Right forelimb (tissue), 1 donor: Measurements from ENCODE around the gene SERPINA3.

ENCODE experiments used
- DNase-seq: peaks from one replicate; pipeline ENCODE4 v3.0.0-alpha.2; 2018

SERPINA3 gene

GRCh38 chr14:94614802-94615201 lies 2.6 kb downstream of the SERPINA3 start:
- DNase-seq, result no peak

- no peak for DNase-seq
These were observed 3.1 kb downstream of the SERPINA3 start for GRCh38 chr14:94615254-94615653.

DNA sequence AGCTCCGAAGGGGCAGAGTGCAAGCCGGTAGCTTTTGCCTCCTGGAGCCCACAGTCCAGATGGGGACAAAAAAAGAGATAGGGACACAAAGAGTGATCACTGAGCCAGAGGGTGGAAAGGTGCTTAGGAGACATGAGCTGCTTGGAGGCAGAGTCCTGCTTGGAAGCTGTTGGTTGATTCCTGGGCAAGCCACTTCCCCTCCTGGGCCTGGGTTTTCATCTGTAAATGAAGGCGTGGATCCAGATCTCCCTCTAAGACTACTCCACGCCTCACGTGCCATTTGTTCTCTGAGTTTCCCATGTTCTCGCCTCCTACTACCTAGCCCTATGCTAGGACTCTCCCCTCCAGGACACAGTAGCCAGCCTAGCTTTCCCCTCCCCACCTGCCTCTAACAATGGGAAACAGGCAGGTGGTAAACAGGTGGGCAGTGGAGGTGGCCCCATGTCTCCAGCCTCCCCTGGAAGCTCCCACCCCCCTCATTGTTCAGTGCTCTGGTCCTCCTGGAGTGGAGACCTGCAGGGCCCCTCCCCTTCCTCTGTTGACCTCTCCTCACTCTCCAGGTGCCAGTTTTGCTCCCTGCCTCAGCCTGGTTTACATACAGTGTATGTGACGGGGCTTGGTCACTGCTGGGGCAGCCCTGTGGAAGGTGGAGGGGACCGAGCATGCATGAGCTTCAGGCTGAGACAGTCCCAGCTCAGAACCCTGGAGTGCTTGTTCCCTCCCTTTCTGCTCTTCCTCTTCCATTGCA lies 3.8 kb downstream of the SERPINA3 start:
- no peak for DNase-seq

GRCh38 chr14:94617366-94617941 lies 5.3 kb downstream of the SERPINA3 start:
- no peak for DNase-seq

- DNase-seq, result no peak
These were observed 6.0 kb downstream of the SERPINA3 start for GRCh38 chr14:94617988-94618822.

DNA sequence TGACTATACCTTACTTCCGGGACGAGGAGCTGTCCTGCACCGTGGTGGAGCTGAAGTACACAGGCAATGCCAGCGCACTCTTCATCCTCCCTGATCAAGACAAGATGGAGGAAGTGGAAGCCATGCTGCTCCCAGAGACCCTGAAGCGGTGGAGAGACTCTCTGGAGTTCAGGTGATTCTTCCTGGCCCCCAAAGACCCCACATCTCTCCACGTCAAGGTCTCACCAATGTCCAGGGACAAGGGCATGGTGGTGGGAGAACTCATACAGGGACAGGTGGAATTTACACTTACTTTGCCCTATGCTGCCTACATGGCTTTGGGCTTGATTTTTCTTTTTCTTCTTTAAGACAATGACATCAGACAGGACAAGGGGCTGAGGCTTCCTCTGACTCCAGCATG lies 7.1 kb downstream of the SERPINA3 start:
- DNase-seq, result no peak

DNA sequence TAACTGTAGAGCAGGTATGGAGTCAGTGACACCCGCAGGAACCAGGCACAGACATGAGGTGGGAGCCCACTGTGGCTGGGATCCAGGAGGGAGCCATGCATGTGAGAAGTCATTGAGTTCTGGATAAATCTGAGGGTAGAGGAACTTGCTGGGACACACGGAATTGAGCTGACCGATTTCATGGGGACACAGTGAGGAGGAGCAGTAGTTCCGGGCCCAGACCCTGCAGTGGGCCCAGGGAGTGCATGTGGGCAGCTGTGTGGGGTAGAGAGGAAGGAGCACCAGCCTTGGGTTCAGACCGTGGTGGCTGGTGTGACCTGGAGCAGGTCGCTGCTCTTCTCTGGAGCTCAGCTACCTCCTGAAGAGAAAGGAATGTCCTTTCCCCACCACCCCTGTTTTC lies 8.4 kb downstream of the SERPINA3 start:
- no peak for DNase-seq

DNA sequence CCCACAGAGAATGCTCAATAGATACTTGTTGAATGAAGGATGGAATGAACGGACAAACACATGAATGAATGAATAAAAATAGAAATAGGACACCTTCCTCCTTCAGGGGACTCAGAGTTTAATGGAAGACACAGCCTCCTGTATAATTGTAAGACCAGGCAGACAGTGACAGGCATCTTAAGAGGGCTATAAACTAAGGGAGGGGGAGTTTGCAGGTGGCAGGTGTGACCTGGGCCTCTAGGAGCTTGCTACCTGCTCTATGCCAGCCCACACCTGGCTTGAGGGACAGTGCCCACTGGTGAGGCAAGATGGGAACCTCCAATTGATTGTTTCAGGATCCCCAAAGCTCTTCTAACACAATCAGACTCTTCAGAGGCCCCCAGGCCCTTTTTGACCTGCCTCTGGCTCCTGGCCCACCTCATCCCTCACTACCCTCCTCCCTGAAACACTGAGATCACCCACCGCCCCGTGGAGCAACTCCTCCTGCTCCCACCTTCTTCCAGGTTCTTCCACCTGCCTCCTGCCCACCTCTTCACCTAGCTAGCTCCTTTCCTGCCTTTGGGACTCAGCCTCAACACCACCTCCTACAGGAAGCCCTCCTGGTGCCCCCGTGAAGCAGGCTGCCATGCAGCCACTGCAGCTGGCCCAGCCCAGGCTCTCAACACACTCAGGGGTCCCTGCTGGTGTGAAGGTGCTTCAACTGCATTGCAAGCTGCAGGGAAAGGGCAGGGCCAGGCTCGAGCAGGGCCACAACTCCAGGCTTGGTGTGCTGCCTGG lies 9.4 kb downstream of the SERPINA3 start:
- no peak for DNase-seq

GRCh38 chr14:94622653-94623421 lies 10.6 kb downstream of the SERPINA3 start:
- no peak for DNase-seq

DNA sequence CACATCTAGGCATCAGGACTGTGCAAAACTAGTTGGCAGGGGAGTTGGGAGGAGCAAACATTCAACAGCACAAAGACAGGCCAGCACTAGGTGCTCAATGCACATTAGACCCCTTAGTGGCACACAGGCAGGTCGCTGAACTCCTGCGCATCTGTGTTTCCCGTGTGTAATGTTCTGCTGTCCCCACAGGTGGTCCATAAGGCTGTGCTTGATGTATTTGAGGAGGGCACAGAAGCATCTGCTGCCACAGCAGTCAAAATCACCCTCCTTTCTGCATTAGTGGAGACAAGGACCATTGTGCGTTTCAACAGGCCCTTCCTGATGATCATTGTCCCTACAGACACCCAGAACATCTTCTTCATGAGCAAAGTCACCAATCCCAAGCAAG lies 11.2 kb downstream of the SERPINA3 start:
- DNase-seq, result no peak

- DNase-seq, result no peak
These were observed 11.8 kb downstream of the SERPINA3 start for GRCh38 chr14:94623856-94624499.

DNA sequence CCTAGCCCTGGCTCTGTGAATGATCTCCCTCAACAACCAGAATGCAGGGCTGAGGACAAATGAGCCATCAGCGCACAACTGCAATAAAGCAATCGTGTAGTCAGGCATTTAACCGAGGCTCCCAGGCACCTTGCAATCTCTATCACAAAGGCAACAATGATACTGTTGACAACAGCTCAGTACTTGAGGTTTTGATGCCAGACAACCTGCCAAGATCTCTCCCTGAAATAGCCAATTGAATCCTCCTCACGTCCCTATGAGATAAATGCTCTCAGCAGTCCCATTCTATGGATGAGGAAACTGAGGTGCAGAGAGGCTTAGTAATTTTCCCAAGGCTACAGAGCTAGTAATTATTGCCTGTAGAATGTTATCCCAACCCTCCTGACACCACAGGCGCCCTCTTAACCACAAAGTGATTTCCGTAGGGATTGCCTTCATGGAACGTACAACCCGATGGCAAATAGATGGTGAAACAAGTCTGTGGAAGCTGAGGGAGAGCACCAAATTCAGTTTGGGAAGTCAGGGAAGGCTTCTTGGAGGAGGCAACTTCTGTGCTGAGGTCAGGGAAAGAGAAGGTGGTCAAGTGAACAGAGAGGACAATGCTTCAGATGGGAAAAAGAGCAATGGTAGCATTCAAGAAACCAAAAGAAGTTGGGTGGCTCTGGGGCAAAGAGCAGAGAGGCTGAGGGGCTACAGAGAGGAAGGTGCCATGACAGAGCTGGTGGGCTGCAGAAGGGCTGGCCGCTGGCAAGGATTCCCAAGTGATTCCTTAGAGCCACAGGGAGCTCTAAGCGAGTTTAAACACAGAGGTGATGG lies 12.6 kb downstream of the SERPINA3 start:
- DNase-seq, result no peak

- no peak for DNase-seq
These were observed 13.1 kb downstream of the SERPINA3 start for GRCh38 chr14:94625353-94625635.

DNA sequence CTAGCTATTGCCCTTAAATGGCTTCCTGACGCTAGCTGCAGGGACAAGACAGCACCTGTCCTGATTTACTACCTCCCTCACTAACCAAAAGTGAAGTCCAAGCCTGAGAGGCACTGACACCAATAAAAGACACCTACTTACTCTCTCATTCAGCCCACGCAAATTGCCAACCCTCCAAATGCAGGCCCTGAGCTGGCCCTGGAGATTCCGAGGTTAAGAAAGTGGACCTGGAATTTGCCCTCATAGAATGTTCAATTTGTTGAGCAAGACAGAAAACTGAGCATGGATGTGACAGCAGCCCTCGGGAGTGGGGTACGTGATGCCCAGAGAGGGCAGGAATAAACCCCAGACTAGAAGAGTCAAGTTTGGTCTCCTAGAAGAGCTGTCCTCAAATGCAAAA lies 16.4 kb downstream of the SERPINA3 start:
- no peak for DNase-seq

GRCh38 chr14:94630396-94630795 lies 18.2 kb downstream of the SERPINA3 start:
- no peak for DNase-seq

DNA sequence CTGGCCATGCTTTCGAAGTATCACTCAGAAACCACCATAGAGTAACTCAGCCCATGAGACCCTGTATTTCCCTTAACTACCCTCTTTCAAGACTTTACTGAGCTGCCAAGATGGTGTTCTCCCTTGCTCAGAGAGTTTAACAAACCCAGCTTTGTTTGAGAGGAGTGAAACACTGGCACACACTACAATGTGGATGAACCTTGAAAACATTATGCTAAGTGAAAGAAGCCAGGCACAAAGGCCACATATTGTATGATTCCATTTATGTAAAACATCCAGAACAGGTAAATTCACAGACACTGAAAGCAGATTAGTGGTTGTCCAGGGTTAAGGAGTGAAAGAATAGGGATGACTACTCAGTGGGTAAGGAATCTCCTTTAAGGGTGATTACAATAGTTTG lies 18.9 kb downstream of the SERPINA3 start:
- DNase-seq, result no peak

GRCh38 chr14:94631536-94632304 lies 19.5 kb downstream of the SERPINA3 start:
- no peak for DNase-seq

- DNase-seq, result no peak
These were observed 20.1 kb downstream of the SERPINA3 start for GRCh38 chr14:94632305-94632590.

DNA sequence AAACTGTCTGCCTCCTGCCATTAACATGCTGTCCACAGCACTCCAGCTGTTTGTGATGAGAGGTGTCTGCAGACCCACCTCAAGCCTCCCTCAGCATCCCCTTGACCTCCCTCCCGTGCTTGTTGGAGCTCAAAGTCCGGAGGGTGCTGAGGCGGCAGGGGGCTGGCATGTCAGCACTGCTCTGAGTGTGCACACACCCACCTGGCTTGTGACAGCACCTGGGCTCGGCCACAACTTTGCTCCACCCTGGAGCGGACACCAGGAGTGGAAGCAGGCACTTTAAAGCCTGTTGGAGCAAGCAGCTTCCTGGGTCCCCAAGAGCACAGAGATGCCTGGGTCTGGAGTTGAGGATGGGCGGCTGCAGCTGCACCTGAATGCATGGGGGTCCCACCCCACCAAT lies 20.9 kb downstream of the SERPINA3 start:
- no peak for DNase-seq

DNA sequence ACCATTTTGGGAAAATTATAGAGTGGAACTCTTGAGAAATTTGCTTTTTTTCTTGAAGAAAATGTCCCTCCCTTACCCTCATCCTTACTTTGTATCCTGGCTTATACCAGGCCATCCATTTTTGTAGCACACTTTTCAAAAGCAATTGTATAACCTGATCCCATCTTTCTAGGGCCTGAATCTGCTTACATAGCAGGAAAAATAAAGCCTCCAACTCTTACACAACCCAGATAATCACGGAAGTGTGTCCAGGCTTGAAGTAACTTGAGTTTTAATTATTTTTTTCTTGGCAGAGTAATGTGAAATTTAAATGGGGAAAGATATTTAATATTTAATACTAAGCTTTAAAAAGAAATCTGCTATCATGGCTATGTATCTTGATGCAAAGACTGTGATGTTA lies 23.0 kb downstream of the SERPINA3 start:
- no peak for DNase-seq
